GM20000 (cell line): Measurements from ENCODE around the gene TBKBP1.

Source experiments
- DNase-seq: peaks from one replicate; pipeline ENCODE4 v3.0.0; 2012; ENCODE audit warnings: low spot score
- CTCF ChIP-seq: IDR thresholded peaks from 2 replicates; pipeline ENCODE4 v1.5.1; 2012; ENCODE audit warnings: mild to moderate bottlenecking, control low read depth; ENCODE audit errors: extremely low read depth, missing control alignments

The TBKBP1 gene

DNA sequence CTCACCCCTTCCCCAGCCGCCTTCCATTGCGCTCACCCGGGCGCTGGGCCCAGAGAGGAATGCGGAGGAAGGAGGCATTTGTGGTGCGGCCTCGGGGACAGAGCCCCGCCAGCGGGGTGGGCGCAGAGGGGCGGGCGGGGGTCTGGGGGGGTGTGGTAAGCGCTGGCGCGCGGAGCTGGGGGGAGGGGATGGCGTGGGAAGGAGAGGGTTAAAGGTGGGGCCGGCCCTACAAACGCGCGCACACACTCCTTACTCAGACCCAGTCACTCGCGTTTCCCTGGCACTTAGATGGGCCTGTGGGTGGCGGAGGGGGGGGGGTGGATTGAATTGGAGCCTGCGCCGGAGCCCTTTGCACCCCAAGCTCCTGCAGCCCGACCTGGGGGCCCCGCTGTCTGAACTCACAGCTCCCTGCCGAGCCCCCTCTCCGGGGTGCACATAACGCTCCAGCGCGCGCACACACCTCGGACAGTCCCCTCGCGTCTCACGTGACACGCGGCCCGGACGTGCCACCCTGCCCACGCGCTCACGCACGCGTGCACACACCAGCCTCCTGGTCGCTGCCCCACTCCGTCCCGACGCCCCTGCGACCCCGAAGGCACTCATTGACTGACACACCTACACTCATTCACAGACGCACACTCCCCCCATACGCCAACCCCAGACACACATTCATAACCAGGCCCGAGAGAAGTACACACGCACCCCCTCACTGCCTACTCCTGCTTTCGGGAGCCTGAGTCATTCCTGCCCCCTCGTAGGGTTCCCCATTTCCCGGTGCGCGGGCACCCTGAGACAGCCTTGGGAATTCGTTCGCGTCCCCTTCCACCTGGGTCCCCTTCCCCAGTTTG lies 844 bp downstream of the TBKBP1 start:
- DNase-seq, result peak; percentile 55
- no peak for TF ChIP-seq CTCF

GRCh38 chr17:47695429-47696376 lies 1.7 kb downstream of the TBKBP1 start:
- TF ChIP-seq CTCF, result no peak
- peak; percentile 19 for DNase-seq

DNA sequence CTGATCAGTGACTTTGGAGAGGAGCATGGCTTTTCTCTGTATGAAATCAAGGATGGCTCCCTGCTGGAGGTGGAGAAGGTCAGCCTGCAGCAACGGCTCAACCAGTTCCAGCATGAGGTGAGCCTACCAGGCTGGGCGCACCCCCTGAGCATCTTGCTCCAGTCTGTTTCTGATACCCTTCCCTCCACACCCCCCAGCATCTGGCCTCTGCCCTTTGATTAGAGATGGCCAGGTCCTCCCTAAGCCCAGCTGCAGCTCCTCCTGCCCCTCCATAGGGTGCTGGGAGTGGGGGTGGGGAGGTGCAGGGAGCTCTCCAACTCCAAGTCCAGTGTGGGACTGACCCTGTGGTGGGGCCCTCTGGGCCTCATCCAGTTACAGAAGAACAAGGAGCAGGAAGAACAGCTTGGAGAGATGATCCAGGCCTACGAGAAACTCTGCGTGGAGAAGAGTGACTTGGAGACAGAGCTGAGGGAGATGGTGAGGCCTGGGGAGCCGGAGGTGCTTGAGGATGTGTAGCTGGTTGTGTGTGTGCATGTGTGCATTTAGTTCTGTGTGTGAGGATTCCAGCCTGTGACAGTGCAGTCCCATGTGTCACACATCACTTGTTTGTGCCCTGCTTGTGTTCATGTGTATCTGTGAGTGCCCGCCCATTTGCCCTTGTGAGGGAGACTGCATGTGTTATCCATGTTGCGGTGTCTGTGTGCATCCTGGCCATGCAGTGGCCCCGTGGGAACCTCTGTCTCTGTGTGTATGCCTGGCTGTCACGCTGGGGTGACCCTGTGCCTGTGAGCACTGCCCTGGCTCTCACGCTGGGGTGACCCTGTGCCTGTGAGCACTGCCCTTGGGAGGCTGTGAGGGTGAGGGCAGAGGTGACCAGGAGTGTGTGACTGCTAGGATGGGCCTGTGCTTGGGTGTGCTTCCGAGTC lies 3.0 kb downstream of the TBKBP1 start:
- TF ChIP-seq CTCF, result no peak
- DNase-seq, result peak; percentile 18

- DNase-seq, result peak; percentile 10
- TF ChIP-seq CTCF, result no peak
Measured at GRCh38 chr17:47697906-47698711, 4.1 kb downstream of the TBKBP1 start.

DNA sequence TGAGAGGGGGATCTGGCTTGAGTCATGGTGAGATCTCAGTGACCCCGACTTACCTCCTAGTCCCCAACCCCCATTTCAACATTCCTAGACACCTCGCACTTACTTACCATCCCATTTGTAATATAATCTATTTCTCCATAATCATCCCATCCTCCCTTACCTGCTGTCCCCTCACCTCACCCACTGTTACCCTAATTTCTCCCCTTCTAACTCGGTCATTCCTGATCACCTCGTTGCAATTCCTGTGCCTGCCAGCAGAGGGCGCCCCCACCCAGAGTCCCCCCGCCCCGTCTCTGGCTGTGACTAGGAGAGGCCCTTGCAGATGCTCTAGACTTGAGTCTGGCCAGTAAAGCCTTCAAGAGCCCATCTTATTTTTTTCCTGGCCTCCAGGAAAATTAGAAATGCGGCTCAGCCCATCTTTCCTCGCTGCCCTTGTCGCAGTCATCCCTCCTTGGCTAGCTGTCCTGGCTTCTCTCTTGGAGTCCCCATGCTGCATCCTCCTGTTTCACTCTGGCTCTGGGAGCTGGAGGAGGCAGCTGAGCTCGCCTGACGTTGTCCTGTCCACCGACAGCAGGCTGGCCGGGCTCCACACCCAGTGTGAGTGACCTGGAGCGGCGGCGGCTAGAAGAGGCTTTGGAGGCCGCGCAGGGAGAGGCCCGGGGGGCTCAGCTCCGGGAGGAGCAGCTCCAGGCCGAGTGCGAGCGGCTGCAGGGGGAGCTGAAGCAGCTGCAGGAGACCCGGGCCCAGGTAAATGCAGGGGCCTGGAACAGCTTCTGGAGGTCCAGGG lies 5.0 kb downstream of the TBKBP1 start:
- peak; percentile 93 for DNase-seq
- peak; percentile 89 for TF ChIP-seq CTCF

DNA sequence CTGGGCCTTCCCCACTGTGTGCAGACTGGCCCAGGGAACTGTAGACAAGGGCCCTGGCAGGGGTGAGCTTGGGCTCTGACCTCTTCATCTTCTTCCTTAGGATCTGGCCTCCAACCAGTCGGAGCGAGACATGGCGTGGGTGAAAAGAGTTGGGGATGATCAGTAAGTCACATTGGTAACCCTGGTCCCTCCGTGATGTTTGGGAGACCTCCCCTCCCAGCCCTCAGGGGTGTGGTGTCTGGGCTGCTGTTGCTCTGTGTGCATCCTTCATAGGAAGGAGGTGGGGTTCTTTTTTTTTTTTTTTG lies 5.5 kb downstream of the TBKBP1 start:
- no peak for DNase-seq
- no peak for TF ChIP-seq CTCF
